HG03103 (cell line): ENCODE data around the gene EBLN2.

Source experiments
- ATAC-seq: cut with Tn5 transposase; IDR thresholded peaks from one replicate; pipeline ENCODE4 v1.9.1; 2021; ENCODE audit warnings: low read depth; ENCODE audit not compliant: unreplicated experiment

EBLN2 gene

GRCh38 chr3:73061416-73061815 is at the start of gene EBLN2:
Gene EBLN2 (plus strand): TSS chr3:73061659. CDS start chr3:73062082, 423 bp downstream.
- ATAC-seq = no peak

- ATAC-seq = no peak
These were observed 43.2 kb upstream of the EBLN2 start for GRCh38 chr3:73018298-73018697.

GRCh38 chr3:73018790-73019441 is 42.5 kb upstream of the EBLN2 start:
- ATAC-seq = no peak

- ATAC-seq = no peak
These were observed 40.1 kb upstream of the EBLN2 start for GRCh38 chr3:73021301-73021835.

- ATAC-seq = no peak
These were observed 36.6 kb upstream of the EBLN2 start for GRCh38 chr3:73024836-73025235.

GRCh38 chr3:73026111-73026759 is 35.2 kb upstream of the EBLN2 start:
- ATAC-seq = no peak

- ATAC-seq = no peak
These were observed 34.7 kb upstream of the EBLN2 start for GRCh38 chr3:73026760-73027113.

- ATAC-seq = no peak
These were observed 32.7 kb upstream of the EBLN2 start for GRCh38 chr3:73028803-73029202.

GRCh38 chr3:73029321-73029796 is 32.1 kb upstream of the EBLN2 start:
- no peak for ATAC-seq

- no peak for ATAC-seq
These were observed 31.3 kb upstream of the EBLN2 start for GRCh38 chr3:73030073-73030597.

GRCh38 chr3:73031573-73032103 is 29.8 kb upstream of the EBLN2 start:
- no peak for ATAC-seq

- no peak for ATAC-seq
These were observed 24.5 kb upstream of the EBLN2 start for GRCh38 chr3:73036694-73037591.

- no peak for ATAC-seq
These were observed 19.9 kb upstream of the EBLN2 start for GRCh38 chr3:73041537-73041936.

GRCh38 chr3:73043414-73043813 is 18.0 kb upstream of the EBLN2 start:
- no peak for ATAC-seq

GRCh38 chr3:73045391-73045790 is 16.1 kb upstream of the EBLN2 start:
- ATAC-seq = no peak

GRCh38 chr3:73046195-73046594 is 15.3 kb upstream of the EBLN2 start:
- no peak for ATAC-seq

GRCh38 chr3:73049319-73049718 is 12.1 kb upstream of the EBLN2 start:
- no peak for ATAC-seq

- ATAC-seq = no peak
These were observed 8.6 kb upstream of the EBLN2 start for GRCh38 chr3:73052857-73053256.

- ATAC-seq = no peak
These were observed 5.9 kb upstream of the EBLN2 start for GRCh38 chr3:73055583-73055982.

GRCh38 chr3:73056014-73056844 is 5.2 kb upstream of the EBLN2 start:
- no peak for ATAC-seq
